ENCODE measurements around the gene IDH2. TPM values are rescaled to one million over a fixed set of nuclear protein-coding genes. Genes with fewer than 3 reads are reported as not detected.

The IDH2 gene
- total and polyA plus RNA-seq, 2 donors (not counting 3 experiments of a cell fraction or from before 2014, with no cell fraction given): 123 to 127 TPM

- TF ChIP-seq MYC (IDR thresholded peaks at IDR 0.05; ENCODE audit: low read depth, low read length): no peak
- no peak for TF ChIP-seq JUN (IDR thresholded peaks at IDR 0.05; ENCODE audit: borderline replicate concordance, insufficient read depth, insufficient read length, low read depth)
- TF ChIP-seq GATA2 (IDR thresholded peaks at IDR 0.05; ENCODE audit: insufficient read depth, insufficient read length, low read depth, low read length): no peak
- TF ChIP-seq FOS (IDR thresholded peaks at IDR 0.05; ENCODE audit: borderline replicate concordance, insufficient read depth, low read length): no peak
- TF ChIP-seq CTCF (IDR thresholded peaks at IDR 0.05; ENCODE audit: extremely low read depth in 1 of 2, insufficient read depth in 1 of 2, low read depth in 1 of 2, low read length in 2 of 2): no peak
- TF ChIP-seq POLR2AphosphoS5 (IDR thresholded peaks at IDR 0.05; ENCODE audit: insufficient read depth, low read depth, low read length): no peak
- no peak for TF ChIP-seq EZH2 (IDR thresholded peaks at IDR 0.05; ENCODE audit: borderline replicate concordance, low read depth, low read length, severe bottlenecking)
- no peak for TF ChIP-seq POLR2A (IDR thresholded peaks at IDR 0.05; ENCODE audit: low read depth, low read length)
- TF ChIP-seq MAX (IDR thresholded peaks at IDR 0.05; ENCODE audit: insufficient read depth, insufficient read length): no peak
- DNase-seq (ENCODE audit: low read depth, low spot score): no peak
- Histone ChIP-seq H3K9me3 (replicated peaks; ENCODE audit: control insufficient read depth, insufficient read depth, low read length) (peaks cover under 1% of the 10 kb centered on the region), H2AFZ (ENCODE audit: low read depth, low read length) (no peak overlapping the region), H3K27me3 (ENCODE audit: control insufficient read depth in 2 of 2, insufficient read depth in 2 of 2, low read length in 2 of 2) (peaks cover 2 to 4% of the 10 kb centered on the region in 2 experiments), H3K36me3 (ENCODE audit: control insufficient read depth in 2 of 2, extremely low read depth in 1 of 2, insufficient read depth in 2 of 2, low read length in 2 of 2) (no peaks in the 10 kb centered on the region), H3K79me2 (ENCODE audit: control insufficient read depth, insufficient read depth, low read length) (no peaks in the 10 kb centered on the region), H4K20me1 (replicated peaks; ENCODE audit: control insufficient read depth, extremely low read depth, insufficient read depth, low read length) (no peaks in the 10 kb centered on the region), H3K9ac (replicated peaks; ENCODE audit: extremely low read depth, insufficient read depth, low read length) (no peak overlapping the region), H3K4me3 (replicated peaks in 1 of 3; ENCODE audit: insufficient read depth in 1 of 3, low read depth in 1 of 3, low read length in 3 of 3) (no peak overlapping the region), H3K4me2 (ENCODE audit: insufficient read depth, low read length) (no peak overlapping the region), H3K27ac (ENCODE audit: insufficient read depth, low read depth, low read length) (no peak overlapping the region), H3K9me1 (replicated peaks; ENCODE audit: control insufficient read depth, extremely low read depth, insufficient read depth, low read length) (no peaks in the 10 kb centered on the region), H3K4me1 (ENCODE audit: control insufficient read depth, extremely low read depth, insufficient read depth, low read length) (no peaks in the 10 kb centered on the region)
- no peak for FAIRE-seq
- ChIA-PET CTCF (no interaction called here), POLR2A (no interaction called here)
- intact Hi-C loops (cut with micrococcal nuclease) (no loop called here), dilution Hi-C loops (cut with MboI; ENCODE audit: extremely low pct_ligation_motif_present, low sequenced_read_pairs) (no loop called here)
- BruUV-seq (replicated peaks): no TSS peak
Observed at GRCh38 chr15:90119367-90119766, 17.1 kb upstream of the IDH2 start.

Data from endothelial cell of umbilical vein (primary cell).